Stimulated activated naive CD8-positive, alpha-beta T cell treated with anti-CD3 and anti-CD28 coated beads, Interleukin-15, amount 100 ng/mL, for 72 hours (primary cell): ENCODE data around the gene UTP20.

Experiments
- ATAC-seq: fragments of 150-1000 bp; cut with Tn5 transposase; 2 replicates; pipeline ENCODE4 v1.10.0; 2021; ENCODE audit warnings: mild to moderate bottlenecking, moderate library complexity
- DNase-seq, 2 donors: peaks; one replicate each; pipeline ENCODE4 v3.0.0; 2021 to 2022
- H3K27ac Mint-ChIP-seq, 2 donors: one replicate each; pipeline ENCODE4 v1.8.0; 2022; ENCODE audit warnings: mild to moderate bottlenecking in 2 of 2, mixed read lengths in 2 of 2, moderate library complexity in 2 of 2
- H3K27me3 Mint-ChIP-seq: one replicate; pipeline ENCODE4 v1.8.0; 2022; ENCODE audit warnings: mixed read lengths
- H3K4me1 Mint-ChIP-seq: one replicate; pipeline ENCODE4 v1.8.0; 2022; ENCODE audit warnings: mild to moderate bottlenecking, mixed read lengths
- H3K4me3 Mint-ChIP-seq, 2 donors: one replicate each; pipeline ENCODE4 v1.8.0; 2022; ENCODE audit warnings: mild to moderate bottlenecking in 2 of 2, mixed read lengths in 2 of 2, moderate library complexity in 1 of 2
- H3K9me3 Mint-ChIP-seq, 2 donors: one replicate each; pipeline ENCODE4 v1.8.0; 2022; ENCODE audit warnings: mixed read lengths in 2 of 2

Gene UTP20

DNA sequence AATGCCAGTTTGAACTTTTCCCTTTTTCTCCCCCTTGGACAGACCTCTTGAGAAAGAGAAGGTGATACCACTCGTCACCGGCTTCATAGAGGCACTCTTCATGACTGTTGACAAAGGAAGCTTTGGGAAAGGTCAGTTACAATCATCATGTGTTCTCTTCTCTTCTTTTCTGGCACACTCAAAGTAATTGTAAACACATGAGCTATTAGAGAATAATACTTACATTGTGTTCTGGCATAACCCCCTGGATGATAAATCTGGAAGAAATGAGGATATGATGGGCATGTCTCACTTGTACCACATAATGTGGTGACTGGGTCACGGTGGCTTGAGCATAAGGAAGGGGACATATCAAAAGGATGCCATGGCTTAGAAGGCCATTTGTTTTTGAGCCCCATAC is 20.0 kb downstream of the UTP20 start:
- H3K4me1 Mint-ChIP-seq, result no peaks in the 10 kb centered on the region
- H3K4me3 Mint-ChIP-seq, result no peak overlapping the region
- no peaks in the 10 kb centered on the region for H3K27me3 Mint-ChIP-seq
- DNase-seq (no peak), ATAC-seq (no peak)
- H3K27ac Mint-ChIP-seq, result peak overlapping the region in 1 of 2 donors; percentile 21
- H3K9me3 Mint-ChIP-seq, result no peaks in the 10 kb centered on the region

DNA sequence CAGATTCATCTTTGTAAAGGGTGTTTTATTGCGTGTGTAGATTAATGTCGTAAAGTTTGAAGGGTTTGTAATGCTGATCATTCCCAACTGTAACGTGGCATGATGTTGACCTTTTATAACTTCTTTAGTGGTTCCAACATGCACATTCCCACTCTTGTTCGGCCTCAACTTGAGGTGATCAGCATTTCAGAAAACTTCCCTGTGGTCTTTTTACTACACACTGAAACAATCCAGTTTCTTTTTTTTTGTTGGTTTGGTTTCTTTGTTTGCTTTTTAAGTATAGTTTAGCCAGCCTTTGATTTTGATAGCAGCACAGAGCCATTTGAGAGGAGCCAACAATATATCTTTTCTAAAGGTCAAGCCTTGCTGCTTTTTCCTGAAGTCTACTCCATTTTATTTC is 22.8 kb downstream of the UTP20 start:
- no peak overlapping the region for H3K4me3 Mint-ChIP-seq
- H3K4me1 Mint-ChIP-seq, result no peaks in the 10 kb centered on the region
- H3K27ac Mint-ChIP-seq, result no peak overlapping the region
- DNase-seq (no peak), ATAC-seq (no peak)
- H3K9me3 Mint-ChIP-seq, result no peaks in the 10 kb centered on the region
- H3K27me3 Mint-ChIP-seq, result no peaks in the 10 kb centered on the region

DNA sequence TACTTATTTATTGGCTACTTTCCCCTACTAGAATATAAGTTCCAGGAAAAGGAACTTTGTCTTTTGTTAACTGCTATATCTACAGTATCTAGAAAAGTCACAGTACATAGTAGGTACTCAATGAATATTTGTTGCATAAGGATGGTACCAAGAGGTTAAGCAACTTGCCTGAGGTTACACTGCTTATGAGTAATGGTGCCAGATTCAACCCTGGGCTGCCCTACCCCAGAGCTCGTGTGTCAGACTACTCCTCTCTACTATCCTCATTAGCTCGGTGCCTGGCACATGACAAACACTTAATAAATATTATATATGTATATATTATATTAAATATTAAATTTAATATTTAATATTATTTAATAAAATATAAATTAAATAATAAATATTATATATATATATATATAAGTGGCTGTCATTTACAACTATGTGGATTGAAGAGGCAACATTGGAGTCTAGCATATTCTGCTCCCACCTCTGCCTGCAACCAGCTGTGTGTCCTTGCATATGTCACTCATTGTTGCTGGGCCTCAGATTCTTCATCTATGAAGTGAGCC is 25.4 kb downstream of the UTP20 start:
- H3K27ac Mint-ChIP-seq, result peak overlapping the region in 1 of 2 donors; percentile 83
- DNase-seq (no peak), ATAC-seq (no peak)
- no peaks in the 10 kb centered on the region for H3K4me1 Mint-ChIP-seq
- H3K27me3 Mint-ChIP-seq, result no peaks in the 10 kb centered on the region
- no peak overlapping the region for H3K4me3 Mint-ChIP-seq
- no peaks in the 10 kb centered on the region for H3K9me3 Mint-ChIP-seq

DNA sequence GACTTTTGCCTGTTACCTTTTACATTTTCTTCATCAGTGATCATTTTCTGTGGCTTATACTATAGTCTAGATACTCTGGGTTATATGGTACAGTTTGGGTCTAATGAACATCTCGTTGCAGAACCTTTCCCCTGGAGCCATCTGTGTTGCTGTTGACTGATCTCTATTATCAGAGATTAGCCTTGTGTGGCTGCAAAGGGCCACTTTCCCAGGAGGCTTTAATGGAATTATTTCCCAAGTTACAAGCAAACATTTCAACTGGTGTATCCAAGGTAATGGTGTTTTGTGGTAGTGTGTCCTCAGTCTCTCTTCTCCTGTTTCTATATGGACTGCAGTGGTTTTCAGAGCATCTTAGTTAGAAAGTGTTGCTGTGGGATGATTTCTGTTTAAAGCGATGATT is 25.9 kb downstream of the UTP20 start:
- Mint-ChIP-seq H3K27ac (no peak overlapping the region), H3K4me3 (no peak overlapping the region), H3K9me3 (no peaks in the 10 kb centered on the region), H3K27me3 (no peaks in the 10 kb centered on the region), H3K4me1 (no peaks in the 10 kb centered on the region)
- no peak for ATAC-seq
- no peak for DNase-seq

DNA sequence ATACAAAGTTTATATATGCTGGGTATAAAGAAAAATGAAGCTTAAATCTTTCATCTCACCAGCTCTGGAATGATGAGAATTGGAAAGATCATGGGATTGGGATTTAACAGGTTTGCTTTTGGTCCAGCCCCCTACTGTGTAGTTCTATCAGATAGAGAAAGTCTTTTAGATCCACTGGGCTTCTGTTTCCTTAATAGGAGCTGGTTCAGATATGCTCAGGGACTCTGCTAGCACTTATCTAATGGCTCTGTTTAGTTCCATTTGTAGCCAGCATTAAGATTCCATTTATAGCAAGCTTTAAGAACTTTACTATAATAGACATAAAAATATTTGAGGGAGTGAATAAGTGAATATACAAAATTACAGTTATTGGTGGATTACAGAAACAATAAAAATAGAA is 42.6 kb downstream of the UTP20 start:
- Mint-ChIP-seq H3K27ac (no peak overlapping the region), H3K4me1 (no peaks in the 10 kb centered on the region), H3K9me3 (no peaks in the 10 kb centered on the region), H3K27me3 (no peaks in the 10 kb centered on the region), H3K4me3 (no peak overlapping the region)
- DNase-seq, result no peak
- no peak for ATAC-seq

DNA sequence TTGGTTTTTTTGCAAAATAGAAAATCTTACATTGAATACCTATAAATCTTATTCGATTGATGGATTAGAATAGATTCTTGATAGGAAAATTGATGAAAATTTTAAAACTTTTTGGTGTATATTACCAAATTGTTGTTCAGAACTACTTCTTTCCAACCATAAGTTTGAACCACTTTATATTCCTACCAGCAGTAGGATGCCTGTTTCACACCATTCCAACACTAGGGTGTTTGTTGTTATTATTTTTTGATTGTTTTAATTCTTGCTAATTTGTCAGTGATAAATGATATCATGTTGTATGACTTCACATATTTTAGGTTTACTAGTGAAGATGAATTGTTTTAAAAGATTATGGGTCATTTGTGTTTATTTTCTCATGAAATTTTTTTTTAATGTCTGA is 43.4 kb downstream of the UTP20 start:
- H3K9me3 Mint-ChIP-seq, result no peaks in the 10 kb centered on the region
- no peaks in the 10 kb centered on the region for H3K4me1 Mint-ChIP-seq
- no peak overlapping the region for H3K4me3 Mint-ChIP-seq
- no peak overlapping the region for H3K27ac Mint-ChIP-seq
- H3K27me3 Mint-ChIP-seq, result no peaks in the 10 kb centered on the region
- no peak for DNase-seq
- no peak for ATAC-seq

DNA sequence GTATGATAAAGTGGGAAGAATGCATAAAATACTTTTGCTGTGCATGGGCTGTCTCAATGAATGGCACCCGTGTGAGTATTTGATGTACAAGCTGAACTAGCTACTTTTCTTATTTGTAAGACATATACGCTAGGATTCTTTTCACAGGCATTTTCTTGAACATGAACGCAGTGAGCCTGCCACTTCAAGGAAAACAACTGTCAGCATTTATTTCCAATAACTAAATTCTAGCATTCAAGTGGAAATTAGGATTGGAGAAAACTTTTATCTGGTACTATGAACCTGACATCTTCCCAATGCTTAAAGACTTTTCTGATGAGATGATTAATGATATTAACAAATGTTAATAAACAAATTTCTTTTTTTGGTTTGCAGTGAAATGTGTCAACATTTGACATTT is 45.7 kb downstream of the UTP20 start:
- no peak for ATAC-seq
- no peaks in the 10 kb centered on the region for H3K9me3 Mint-ChIP-seq
- H3K4me3 Mint-ChIP-seq, result no peak overlapping the region
- no peaks in the 10 kb centered on the region for H3K27me3 Mint-ChIP-seq
- no peak overlapping the region for H3K27ac Mint-ChIP-seq
- no peaks in the 10 kb centered on the region for H3K4me1 Mint-ChIP-seq
- DNase-seq, result no peak

DNA sequence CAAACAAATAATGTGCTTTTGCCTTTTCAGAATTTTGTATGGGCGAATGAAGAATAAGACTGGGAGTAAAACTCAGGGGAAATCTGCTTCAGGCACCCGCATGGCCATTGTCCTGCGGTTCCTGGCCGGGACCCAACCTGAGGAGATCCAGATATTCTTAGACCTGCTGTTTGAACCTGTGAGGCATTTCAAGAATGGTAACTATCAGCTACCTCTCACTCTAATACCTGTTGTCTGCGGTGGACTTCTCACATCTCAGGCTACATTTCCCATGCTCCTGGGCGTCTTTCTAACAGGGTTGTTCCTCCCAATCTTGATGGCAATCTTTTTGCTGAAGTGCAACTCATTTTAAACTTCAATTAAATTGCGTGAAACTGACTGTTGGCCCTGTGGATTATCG is 47.1 kb downstream of the UTP20 start:
- DNase-seq (no peak), ATAC-seq (no peak)
- H3K27ac Mint-ChIP-seq, result no peak overlapping the region
- no peaks in the 10 kb centered on the region for H3K9me3 Mint-ChIP-seq
- no peaks in the 10 kb centered on the region for H3K27me3 Mint-ChIP-seq
- no peak overlapping the region for H3K4me3 Mint-ChIP-seq
- no peaks in the 10 kb centered on the region for H3K4me1 Mint-ChIP-seq

DNA sequence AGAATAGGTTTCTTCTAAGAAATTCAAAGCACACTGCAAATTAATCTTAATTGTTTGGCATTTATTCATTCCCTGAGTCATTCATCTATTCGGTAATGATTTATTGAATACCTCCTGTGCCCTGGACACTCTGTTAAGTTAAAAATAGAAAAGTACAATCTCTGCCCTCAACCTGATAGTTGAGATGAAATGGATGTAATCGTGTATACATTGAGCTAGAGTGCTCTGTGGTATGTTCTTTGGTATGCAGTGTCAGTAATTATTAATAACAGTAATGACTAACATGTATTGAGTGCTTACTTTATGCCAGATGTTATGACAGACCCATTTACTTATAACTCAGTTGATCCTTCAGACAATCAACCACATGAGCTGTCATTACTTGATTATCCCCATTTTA is 47.6 kb downstream of the UTP20 start:
- Mint-ChIP-seq H3K9me3 (no peaks in the 10 kb centered on the region), H3K27me3 (no peaks in the 10 kb centered on the region), H3K27ac (no peak overlapping the region), H3K4me1 (no peaks in the 10 kb centered on the region), H3K4me3 (no peak overlapping the region)
- DNase-seq (no peak), ATAC-seq (no peak)

DNA sequence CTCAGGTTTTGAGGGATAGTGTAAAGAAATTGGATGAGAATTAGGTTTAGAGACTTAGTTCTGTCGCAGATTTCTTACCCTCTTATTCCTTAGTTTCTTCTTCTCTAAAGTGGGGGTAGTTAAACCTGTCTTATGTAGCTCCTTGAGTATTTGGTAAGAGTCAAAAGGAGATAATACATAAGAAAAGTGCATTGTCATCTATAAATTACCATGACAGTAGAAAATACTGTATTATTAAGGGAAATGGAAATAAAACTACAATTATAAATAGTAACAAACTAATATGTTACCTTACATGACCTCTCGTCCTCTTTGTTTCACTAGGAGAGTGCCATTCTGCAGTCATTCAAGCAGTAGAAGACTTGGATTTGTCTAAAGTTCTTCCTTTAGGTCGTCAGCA is 49.0 kb downstream of the UTP20 start:
- no peaks in the 10 kb centered on the region for H3K4me1 Mint-ChIP-seq
- DNase-seq (no peak), ATAC-seq (no peak)
- no peak overlapping the region for H3K4me3 Mint-ChIP-seq
- no peaks in the 10 kb centered on the region for H3K9me3 Mint-ChIP-seq
- no peak overlapping the region for H3K27ac Mint-ChIP-seq
- no peaks in the 10 kb centered on the region for H3K27me3 Mint-ChIP-seq

DNA sequence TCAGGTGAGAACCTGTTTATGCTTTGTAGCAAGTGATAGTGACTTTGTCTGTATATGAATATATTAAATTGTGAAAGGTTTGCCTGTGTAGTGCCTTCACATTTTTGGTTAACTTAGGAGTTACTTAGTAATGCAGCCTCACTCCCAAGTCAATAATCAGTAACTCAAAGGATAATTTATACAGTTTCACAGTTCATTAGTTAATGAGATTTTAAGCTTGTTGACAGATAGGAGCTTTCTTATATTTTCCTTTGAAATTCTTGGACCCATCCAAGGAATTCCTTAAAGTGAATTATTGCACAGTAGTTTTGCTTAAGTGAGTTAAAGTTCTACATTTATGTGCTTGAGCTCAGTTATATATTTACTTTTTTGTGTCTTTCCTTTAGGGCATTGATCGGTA is 50.7 kb downstream of the UTP20 start:
- ATAC-seq (no peak), DNase-seq (no peak)
- Mint-ChIP-seq H3K27ac (no peak overlapping the region), H3K4me1 (no peaks in the 10 kb centered on the region), H3K27me3 (no peaks in the 10 kb centered on the region), H3K9me3 (no peaks in the 10 kb centered on the region), H3K4me3 (no peak overlapping the region)

DNA sequence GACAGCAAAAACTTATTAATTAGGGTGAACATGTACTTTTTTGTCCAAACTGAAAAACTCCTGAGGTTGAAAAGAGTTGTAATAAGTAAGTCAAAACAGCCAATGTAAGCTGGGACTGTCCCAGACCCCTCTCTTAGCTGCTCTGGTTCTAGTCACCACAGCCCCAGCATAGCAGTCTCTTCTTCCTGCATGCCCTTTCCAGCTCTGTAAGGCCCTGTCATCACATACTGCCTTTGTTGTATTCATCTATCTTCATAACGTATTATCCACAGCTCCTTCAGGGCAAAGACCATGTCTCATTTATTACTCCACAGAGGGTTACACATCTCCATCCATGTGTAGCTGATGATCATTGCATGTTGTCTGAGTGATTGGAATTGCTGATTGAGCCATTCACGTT is 56.5 kb downstream of the UTP20 start:
- Mint-ChIP-seq H3K4me3 (no peak overlapping the region), H3K27ac (peak overlapping the region in 1 of 2 donors; percentile 66), H3K4me1 (no peaks in the 10 kb centered on the region), H3K9me3 (no peaks in the 10 kb centered on the region), H3K27me3 (no peaks in the 10 kb centered on the region)
- DNase-seq, result no peak
- no peak for ATAC-seq

DNA sequence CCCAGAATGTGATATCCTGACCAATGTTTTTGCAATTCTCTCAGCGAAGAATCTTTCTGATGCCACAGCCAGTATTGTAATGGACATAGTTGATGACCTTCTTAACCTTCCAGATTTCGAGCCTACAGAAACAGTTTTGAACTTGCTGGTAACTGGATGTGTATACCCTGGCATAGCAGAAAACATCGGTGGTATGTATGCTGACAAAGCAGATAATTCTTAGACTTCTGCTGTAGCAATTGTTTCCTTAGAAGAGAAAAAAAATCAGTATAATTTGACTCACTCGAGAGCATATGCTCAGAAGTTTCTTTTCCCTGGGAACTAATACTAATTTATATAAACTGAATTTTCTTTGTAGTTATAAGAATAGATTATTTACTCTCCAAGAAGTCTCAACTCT is 58.2 kb downstream of the UTP20 start:
- DNase-seq (no peak), ATAC-seq (no peak)
- Mint-ChIP-seq H3K27ac (no peak overlapping the region), H3K27me3 (no peaks in the 10 kb centered on the region), H3K4me3 (no peak overlapping the region), H3K9me3 (no peaks in the 10 kb centered on the region), H3K4me1 (no peaks in the 10 kb centered on the region)

DNA sequence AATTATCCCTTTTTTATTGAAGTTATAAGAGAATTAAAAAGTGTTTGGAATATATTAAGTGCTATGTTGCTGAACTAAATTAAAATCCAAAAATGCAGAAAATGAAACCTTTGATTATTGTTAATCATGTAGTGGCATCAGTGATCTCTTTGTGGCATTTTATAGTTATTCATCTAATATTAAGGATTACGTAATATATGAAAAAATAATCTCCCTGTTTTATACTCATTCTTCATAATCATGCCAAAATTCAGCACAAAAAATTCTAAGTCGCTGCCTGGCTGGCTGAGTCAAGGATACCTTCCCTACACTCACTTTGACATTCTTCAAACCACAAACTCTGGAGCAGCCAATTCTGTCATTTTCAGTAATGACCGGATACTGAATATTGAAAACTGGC is 64.0 kb downstream of the UTP20 start:
- no peaks in the 10 kb centered on the region for H3K27me3 Mint-ChIP-seq
- no peak for DNase-seq
- no peak for ATAC-seq
- H3K4me1 Mint-ChIP-seq, result no peaks in the 10 kb centered on the region
- H3K4me3 Mint-ChIP-seq, result no peak overlapping the region
- no peak overlapping the region for H3K27ac Mint-ChIP-seq
- no peaks in the 10 kb centered on the region for H3K9me3 Mint-ChIP-seq

DNA sequence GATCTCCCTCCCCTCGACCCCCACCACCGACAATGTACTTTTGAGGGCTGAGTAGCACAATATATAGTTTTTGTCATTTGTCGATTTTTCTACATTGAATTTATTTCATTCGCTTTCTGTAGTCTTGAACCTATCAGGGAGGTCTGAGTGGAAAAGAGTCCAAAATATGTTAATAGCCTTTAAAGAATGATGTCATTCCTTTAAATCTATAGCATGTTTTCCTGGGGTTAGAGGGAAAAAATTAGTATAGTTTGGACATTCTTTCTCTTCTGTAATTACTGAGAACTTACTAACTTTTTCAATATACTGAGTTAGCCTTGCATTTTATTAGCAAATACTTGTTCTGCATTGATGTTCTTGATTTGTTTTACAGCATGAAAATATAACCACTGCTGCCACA is 71.8 kb downstream of the UTP20 start:
- H3K27ac Mint-ChIP-seq, result no peak overlapping the region
- H3K27me3 Mint-ChIP-seq, result no peaks in the 10 kb centered on the region
- H3K4me3 Mint-ChIP-seq, result no peak overlapping the region
- DNase-seq (no peak), ATAC-seq (no peak)
- H3K4me1 Mint-ChIP-seq, result no peaks in the 10 kb centered on the region
- no peaks in the 10 kb centered on the region for H3K9me3 Mint-ChIP-seq

DNA sequence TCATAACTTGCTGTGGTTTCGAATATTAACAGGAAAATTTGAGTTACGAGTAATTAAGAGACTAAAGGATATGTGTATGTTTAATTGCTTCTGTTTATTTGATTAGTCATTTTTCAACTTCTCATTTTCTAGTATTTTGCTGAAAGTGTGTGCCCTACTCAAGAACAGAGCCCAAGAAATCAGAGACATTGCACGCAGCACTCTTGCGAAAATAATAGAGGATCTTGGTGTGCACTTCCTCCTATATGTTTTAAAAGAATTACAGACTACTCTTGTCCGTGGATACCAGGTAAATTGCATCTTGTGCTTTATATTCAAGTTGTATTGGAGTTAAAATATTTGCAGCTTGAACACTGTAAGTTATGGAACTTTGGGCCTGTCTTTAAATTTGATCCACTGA is 76.9 kb downstream of the UTP20 start:
- H3K27me3 Mint-ChIP-seq, result no peaks in the 10 kb centered on the region
- no peak overlapping the region for H3K27ac Mint-ChIP-seq
- no peaks in the 10 kb centered on the region for H3K4me1 Mint-ChIP-seq
- no peaks in the 10 kb centered on the region for H3K9me3 Mint-ChIP-seq
- ATAC-seq, result no peak
- no peak for DNase-seq
- H3K4me3 Mint-ChIP-seq, result no peak overlapping the region

DNA sequence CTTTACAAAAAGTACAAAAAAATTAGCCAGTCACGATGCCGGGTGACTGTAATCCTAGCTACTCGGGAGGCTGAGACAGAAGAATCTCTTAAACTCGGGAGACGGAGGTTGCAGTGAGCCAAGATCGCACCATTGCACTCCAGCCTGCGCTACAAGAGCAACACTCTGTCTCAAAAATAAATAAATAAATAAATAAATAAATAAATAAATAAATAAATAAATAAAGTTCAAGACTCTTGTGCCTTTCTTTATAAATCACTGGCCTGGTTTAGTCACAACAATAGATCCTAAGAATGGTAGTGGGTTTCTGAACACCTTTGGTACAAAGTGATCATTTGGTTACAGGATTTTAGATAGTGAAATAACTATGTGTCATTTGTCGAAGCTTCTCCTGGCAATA is 81.5 kb downstream of the UTP20 start:
- Mint-ChIP-seq H3K4me1 (peaks cover 8% of the 10 kb centered on the region), H3K9me3 (no peaks in the 10 kb centered on the region)

More for the DNA sequence above, 81.5 kb downstream of the UTP20 start:
- no peaks in the 10 kb centered on the region for H3K27me3 Mint-ChIP-seq
- no peak overlapping the region for H3K4me3 Mint-ChIP-seq
- no peak for DNase-seq
- H3K27ac Mint-ChIP-seq, result no peak overlapping the region
- no peak for ATAC-seq
